Measurements from ENCODE around the gene GPR25.

GPR25 gene

GRCh38 chr1:200916681-200917080 is 43.9 kb downstream of the GPR25 start:
- DNase-seq: no peak

- DNase-seq: no peak
Observed at GRCh38 chr1:200917291-200917817, 44.6 kb downstream of the GPR25 start.

GRCh38 chr1:200918006-200918405 is 45.2 kb downstream of the GPR25 start:
- no peak for DNase-seq

GRCh38 chr1:200919386-200919785 is 46.6 kb downstream of the GPR25 start:
- no peak for DNase-seq

- DNase-seq: no peak
Observed at GRCh38 chr1:200921571-200922110, 48.9 kb downstream of the GPR25 start.

- no peak for DNase-seq
Observed at GRCh38 chr1:200922406-200922805, 49.6 kb downstream of the GPR25 start.

DNA sequence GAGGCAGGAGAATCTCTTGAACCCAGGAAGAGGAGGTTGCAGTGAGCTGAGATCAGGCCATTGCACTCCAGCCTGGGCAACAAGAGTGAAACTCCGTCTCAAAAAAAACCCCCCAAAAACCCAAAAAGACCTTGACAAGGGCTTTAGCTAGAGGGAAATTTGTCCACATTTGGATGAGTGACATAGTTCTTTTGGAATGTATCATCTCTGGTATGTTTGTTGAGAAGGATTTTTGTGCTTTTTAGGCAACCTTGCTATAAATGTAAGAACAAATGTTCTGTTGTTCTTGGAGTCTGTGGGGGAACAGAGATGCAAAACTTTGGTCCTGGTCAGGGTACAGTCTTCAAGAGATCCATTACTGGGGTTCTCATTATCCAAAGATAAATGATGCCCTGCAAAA is 50.8 kb downstream of the GPR25 start:
- no peak for DNase-seq

All from T1000 (cell line).